NCI-H82 treated with DMSO at 0.1 percent for 48 hours (cell line): ENCODE measurements around the gene PLAU.
"Not testable (repeated sequence)": the region's sequence is repeated elsewhere in the genome, so short reads cannot be mapped to it uniquely, and the experiment has no call there.

ENCODE experiments used
- DNase-seq: peaks from one replicate; lab custom pipeline; 2025; ENCODE audit not compliant: unreplicated experiment; lab: John Stamatoyannopoulos, UW

The PLAU gene

DNA sequence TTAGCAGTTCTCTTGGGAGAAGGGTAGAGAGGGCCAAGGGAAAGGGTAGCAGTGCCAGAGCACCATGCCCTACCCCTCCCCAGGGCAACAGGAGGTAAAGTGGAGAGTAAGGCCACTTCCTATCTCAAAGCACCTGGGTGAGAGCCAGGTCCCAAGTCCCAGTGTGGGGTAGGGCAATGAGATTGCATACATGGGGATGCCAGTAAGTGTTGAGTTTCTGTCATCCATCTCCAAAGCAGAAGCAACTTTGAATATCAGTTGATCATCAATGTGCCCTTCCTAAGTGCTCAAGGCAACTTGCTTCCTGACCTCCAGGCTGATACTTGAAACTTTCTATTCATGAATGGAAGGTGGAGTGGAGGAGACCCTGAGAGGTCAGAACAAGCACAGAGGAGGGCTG is 34.4 kb upstream of the PLAU start:
- no peak for DNase-seq

DNA sequence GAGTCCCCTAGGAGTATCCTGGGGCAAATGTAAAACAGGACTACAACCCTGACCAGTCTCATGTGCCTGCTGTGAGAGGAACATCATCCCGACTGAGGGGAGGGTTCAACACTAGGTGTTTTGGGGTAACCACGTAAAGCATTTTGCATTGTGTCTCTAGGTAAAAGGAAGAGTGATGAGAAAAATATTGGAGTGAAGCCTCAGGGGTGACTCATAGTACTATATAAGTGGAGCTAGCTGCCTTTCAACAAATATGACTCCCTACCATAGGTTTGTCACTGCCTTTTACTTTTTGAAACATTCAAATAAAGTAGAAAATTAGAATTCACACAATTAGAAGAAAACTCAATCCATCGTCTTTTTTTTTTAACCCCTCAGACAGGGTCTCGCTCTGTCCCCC is 34.0 kb upstream of the PLAU start:
- no peak for DNase-seq

DNA sequence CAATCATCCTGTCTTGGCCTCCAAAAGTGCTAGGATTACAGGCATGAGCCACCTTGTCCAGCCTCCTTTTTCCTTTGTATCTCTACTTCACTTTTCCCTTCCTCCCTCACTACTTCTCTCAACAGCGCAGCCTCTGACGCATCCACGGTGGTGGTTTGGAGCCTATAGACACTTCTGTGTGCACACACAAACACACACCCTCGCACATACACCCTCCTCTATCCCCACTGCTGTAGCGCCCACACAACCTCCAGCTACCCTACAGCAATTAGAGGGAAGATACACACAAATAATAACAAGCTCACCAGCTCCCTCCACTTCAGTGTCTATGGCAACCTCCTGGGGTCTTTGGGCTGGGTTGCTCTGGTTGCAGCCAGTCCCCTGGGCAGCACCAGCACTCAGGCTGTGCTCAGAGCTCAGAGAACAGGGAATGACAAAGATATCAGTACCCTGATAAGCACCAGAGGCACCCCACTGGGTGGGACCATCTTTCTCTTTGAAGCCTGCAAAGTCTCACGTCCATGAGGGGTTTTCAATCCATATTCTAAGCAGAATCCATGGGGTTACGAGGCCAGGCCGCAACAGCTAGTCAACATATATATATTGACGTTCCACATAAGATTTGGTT is 33.3 kb upstream of the PLAU start:
- no peak for DNase-seq

DNA sequence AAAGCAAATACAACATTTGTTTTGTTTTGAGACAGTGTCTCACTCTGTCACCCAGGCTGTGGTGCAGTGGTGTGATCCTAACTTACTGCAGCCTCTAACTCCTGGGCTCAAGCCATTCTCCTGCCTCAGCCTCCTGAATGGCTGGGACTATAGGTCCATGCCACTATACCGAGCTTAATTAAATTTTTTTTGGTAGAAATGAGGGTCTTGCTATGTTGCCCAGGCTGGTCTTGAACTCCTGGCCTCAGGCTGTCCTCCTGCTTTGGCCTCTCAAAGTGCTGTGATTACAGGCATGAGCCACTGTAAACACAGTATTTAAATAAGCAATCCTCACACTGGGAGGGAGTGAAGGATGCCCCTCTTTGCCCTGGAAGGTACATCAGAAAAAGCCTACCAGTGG is 32.6 kb upstream of the PLAU start:
- DNase-seq, result no peak

DNA sequence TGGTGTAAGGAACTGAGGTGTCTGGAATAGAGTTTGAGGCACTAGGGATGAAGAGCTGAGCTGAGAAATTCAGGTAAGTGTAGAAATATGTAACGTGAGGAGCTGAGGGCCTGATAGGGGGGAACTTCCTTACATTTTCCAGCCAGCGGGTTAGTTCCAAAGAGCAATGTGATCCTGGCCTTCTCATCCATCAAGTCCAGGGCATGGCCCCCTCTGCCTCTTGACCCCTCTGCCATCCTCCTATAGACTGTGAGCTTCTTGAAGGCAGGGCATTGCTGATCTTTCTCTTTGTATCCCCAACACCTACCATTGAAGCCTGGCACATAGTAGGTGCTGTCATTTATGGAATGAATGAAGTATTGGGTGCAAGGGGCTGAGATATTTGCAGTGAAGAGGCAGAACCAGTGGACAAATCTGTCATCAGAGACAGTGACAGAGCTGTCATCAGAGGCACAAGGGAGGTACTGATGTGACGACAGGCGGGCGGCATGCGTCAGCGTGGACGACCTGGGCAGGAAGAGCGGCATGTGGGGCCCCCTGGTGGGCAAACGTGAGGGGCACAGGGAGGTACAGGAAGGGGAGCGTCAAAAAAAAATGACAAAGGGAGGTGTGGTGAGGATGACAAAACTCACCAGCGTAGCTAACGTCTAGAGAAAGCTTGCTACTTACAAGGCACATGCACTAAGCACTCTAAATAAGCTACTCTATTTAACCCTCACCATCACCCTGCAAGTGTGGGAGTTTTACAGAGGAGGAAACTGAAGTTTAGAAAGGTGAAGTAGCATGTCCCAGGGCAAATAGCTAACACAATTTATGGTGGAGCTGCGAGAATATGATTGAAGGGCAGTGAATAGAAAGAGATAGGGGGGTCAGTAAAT is 31.4 kb upstream of the PLAU start:
- DNase-seq, result peak; percentile 27

DNA sequence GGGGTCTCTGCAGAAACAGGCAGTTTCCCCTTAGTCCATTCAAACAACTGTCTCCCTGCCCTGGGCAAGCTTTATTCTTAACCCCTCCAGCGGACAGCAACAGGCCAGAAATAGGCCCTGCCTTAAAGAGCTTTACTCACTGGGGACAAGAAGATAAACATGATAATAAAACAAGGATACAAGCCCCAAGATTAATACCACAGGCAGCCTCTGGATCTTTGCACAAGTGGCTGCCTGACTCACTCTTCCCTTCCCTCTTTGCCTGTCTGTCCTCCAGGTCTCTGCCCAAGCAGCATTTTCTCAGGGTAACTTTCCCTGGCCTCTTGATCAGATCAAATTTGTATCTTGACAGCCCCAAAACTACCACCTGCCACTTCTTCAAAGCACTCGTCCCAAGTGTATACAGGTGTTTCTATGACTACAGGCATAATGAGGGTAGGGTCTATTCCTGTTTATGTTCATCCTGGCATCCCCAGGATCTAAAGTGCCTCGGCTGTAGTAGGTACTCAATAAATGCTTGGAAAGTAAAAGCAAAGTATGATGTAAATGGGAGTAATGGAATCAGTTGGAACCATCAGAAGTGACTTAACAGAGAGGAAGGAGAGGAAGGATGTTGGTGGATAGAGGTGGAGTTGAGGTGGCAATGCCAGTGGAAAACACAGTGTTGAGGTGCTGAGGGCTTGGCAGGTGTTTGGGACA is 29.6 kb upstream of the PLAU start:
- DNase-seq, result no peak

DNA sequence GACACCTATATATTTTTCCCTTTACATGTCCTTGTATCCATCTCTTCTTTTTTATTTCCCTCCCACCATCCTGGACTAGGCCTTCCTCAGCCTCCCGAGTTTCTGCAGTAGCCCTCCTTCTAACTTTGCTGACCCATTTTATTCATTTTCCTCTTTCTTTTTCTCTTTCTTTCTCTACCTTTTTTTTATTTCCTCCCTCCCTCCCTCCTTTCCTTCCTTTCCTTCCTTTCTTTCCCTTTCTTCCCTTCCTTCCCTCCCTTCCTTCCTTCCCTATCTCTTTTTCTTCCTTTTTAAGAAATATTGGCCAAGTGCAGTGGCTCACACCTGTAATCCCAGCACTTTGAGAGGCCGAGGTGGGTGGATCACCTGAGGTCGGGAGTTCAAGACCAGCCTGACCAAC is 26.9 kb upstream of the PLAU start:
- DNase-seq, result no peak

DNA sequence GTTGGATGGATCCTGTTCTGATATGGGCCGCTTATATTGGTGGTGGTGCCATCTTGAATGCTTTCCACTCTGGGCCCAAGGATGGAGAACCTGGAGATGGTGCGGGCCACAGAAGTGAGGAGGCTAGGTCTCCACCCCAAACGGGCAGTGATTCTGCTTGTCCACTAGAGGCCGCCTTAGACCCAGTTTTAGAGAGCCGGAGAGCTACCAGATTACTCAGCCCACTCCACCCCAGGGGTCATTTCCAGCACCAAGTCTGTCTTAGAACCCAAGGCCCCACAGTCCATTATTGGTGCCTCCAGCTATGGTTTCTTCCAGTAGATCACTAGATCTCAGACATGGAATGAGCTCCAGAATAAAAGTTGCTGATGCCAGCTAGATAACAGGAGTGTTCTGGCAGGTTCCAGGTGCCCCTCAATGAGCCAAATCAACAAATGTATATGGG is 24.8 kb upstream of the PLAU start:
- DNase-seq, result peak; percentile 26

DNA sequence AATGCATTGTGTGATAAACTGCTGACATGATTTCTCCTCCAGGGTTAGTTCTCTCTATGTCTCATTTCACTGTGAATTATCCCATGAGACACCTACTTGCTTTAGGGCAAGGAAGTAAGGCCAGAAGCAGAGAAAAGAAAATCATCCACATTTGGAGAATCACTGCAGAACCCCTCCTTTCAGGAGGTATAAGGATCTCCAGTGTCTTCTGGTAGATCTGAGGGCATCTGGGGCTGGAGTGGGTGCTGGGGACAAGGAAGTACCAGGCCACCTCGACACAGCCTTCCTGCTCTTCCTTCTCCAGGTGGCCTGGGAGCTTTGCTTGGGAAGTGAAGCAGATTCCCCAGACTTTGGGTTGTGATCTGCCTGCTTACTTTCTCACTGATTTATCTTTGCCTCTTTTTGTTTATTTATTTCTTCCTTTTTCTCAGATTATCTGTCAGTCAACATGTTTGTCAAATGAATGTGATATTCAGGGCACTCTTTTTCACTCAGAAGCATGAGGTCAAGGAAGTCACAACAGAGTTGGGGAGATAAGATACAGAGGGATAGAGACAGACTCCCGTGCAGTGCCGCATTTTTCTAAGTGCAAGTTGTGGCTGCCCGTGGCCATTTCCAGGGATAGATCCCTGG is 24.2 kb upstream of the PLAU start:
- DNase-seq, result no peak

DNA sequence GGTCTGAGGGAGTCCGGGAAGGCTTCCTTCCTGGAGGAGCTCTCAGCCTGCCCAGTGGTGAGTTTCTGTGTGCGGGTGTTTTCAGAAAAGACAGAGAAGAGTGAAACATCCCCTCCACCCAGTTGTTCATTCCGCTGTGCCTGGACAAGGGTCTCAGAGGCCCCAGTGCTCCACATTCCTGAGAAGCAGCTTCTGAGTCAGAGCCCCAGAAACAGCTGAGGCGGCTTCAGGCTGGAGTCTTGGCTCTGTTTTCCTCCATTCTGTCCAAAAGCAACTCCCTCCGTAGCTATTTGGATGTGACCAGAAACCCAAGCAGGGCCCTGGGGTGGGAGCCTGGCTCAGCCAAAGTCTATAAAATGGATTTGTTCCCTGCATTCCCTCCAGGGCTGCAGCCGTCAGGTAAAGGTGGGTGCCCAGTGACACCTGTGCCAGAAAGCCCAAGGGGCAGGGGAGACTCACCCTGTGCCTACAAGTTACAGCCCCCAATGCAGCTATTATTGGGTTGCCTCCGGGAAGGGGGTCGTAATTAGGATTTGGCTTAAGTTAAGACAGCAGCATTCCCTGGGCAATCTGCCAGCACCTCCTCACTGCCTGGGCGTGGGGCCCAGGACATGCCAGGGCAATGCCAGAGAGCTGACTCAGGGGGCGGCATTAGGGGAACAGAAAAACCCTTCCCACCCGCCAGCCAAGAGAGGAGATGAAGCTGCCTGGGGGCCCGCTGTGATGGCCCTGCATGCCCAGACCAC is 23.5 kb upstream of the PLAU start:
- no peak for DNase-seq

DNA sequence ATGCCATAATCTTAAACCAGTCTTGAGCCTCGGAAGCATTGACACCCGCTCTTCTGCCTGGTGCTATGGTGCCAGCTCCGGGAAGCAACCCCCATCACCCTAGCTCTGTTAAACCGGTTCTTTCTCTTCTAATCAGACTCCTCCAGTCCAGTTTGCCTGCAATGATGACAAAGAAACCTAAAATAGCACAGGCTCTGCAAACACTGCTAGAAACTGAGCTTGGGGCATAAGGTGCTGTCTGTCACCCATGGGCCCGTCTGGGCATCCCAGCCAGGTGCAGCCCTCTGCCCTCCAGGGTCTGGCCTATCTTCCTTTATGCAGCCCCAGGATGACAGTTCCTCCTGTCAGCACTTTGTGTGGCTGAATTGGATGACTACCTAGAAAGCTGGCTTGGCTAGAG is 22.4 kb upstream of the PLAU start:
- DNase-seq, result no peak

DNA sequence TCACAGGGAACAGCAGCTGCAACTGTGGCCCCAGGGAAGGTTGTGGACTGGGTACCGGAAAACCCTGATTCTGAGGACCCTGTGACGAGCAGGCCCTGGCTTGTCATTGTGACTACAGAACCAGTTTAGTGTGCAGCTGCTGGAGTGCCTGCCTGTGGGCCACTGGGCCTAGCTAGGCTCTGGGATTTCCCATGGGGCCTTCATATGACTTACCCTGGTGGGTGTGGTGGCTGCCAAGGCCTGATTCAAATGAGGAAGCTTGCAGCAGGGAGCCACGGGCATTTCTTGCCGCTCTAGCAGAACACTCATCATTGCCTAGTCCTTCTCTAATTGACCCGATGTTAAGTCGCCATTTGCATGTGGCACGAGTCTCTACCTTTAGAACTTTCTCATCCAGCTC is 21.9 kb upstream of the PLAU start:
- DNase-seq, result no peak

DNA sequence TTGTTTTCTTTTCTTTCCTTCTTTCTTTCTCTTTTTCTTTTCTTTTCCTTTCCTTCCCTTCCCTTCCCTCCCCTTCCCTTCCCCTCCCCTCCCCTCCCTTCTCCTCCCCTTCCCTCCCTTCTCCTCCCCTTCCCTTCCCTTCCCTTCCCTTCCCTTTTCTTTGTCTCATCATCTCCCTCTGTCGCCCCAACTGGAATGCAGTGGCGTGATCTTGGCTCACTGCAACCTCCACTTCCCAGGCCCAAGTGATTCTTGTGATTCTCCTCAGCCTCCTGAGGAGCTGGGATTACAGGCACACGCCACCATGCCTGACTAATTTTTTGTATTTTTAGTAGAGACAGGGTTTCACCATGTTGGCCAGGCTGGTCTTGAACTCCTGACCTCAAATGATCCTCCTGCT is 21.5 kb upstream of the PLAU start:
- not testable (repeated sequence) for DNase-seq

DNA sequence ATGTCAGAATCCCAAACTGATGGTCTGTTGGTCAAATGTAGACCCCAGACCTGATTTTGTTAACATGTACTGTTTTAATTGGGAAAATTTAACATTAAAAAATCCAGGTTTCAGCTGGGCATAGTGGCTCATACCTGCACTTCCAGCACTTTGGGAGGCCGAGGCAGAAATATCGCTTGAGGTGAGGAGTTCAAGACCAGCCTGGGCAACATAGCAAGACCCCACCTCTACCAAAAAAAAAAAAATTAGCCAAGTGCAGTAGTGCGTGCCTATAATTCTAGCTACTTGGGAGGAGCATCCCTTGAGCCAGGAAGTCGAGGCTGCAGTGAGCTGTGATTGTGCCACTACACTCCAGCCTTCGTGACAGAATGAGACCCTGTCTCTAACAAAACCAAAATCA is 20.7 kb upstream of the PLAU start:
- no peak for DNase-seq

DNA sequence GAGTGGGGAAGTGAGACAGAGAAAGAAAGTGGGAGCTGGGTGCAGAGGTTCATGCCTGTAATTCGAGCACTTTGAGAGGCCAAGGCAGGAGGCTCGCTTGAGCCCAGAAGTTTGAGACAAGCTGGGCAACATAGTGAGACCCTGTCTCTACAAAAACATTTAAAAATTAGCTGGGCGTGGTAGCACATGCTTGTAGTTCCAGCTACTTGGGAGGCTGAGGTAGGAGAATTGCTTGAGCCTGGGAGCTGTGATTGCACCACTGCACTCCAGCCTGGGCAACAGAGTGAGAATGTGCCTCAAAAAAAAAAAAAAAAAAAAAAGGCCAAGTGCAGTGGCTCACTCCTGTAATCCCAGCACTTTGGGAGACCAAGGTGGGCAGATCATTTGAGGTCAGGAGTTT is 20.1 kb upstream of the PLAU start:
- not testable (repeated sequence) for DNase-seq

DNA sequence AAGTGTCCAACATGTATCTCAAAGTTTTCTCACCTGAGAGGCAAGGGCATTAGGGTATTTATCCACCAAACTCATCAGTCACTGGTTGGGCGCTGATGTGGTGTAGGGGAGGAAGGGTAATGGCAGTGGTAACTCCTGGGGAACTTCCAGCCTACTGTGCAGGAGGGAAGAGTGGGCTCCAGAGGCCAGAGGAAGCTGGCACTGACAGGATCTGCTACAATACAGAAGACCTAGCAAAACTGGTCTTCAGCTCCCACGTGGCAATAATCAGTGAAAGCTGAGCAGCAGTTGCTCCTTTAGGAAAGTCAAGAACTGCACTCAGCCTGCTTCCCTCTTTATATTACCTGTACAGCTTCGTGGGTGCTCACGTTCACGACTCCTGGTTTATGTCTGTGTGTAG is 19.4 kb upstream of the PLAU start:
- DNase-seq, result no peak

DNA sequence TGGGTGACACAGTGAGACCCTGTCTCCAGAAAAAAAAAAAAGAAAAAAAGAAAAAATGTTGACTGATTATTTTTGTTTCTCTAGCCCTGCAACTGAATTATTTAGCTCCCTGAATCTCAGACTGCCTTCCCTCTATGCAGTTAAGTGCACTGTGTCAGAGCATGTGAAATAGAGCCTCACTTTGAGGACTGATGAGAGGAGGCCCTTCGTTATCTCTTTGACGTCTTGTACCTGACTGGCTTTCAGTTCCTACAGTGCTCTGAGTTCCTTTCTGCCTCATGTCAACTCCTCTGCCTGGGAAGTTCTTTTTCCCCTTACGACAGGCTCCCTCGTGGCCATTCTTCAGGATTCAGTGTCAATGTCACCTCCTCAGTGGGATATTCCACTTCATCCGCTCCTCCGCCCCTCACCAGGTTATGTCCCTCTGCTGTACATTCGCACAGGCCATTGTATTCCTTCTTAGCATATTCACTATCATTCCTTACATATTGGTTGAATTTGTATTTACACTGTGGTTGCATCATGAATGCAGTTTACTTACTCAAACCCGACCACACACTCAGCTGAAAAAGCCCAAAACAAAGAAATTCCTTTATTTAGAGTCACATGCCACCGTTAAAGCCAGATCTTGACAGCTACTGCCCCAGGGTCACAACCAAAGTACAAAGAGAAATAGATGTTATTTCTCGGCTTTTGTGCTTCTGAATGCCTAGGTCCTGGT is 18.5 kb upstream of the PLAU start:
- DNase-seq, result no peak

DNA sequence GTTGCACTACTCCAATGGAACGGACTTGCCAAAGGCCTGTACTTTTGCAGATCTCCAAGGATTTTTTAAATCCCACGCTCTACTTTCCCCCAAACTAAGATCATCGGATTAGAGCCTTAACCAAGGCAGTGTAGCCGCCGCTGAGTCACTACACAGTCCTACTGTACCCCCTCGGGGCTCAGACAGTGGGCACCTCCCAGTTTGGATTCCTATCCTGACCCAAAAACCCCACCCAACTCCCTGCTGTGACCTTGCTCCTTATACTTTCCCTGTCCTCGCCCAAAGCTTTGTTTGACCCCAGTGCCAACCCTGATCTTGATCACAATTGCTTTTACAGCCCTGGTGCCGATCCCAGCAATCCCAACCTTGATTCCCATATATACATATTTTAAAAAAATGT is 17.5 kb upstream of the PLAU start:
- DNase-seq, result no peak

DNA sequence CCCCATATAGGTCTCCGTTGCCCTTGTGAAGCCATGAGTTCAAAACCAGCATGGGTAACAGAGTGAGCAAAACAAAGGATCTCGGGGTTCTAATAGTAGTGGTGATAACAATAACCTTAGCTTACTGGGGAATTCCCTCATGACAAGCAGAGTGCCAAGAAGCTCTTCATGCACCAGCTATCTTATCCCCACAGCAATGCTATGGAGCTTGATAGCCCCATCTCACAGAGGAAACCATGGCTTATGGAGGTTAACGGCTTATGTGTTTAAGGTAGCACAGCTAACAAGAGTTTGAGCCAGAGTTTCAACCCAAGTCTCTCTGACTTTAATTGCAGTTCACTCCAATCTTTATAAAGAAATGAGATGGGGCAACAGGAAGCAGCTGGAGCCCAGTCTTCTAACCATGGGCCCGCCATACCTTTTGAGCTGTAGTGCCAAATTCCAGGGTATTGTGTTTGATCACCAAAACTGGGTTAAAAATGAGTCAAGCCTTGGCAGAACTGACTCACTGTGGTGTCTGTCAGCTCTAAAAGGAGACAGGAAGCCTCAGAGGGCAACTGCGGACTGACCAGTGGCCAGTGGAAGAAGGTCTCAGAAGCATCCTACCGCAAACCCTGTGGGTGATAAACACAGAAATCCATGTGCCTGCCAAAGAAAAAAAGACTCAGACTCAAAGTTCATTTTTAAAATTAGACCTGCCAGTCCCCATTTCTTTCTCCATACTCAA is 16.5 kb upstream of the PLAU start:
- no peak for DNase-seq

DNA sequence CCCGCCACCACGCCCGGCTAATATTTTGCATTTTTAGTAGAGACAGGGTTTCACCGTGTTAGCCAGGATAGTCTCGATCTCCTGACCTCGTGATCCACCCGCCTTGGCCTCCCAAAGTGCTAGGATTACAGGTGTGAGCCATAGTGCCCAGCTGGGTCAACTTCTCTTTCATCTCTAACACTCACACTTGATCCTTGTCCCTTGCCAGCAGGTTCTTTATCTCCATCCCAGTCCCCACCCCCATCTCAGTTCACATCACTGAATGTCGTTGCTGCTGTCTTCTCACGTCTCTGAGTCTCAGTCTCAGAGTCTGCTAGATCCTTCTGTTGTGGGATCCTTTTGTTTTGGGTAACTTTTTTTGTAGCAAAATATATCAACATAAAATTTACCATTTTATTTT is 15.6 kb upstream of the PLAU start:
- not testable (repeated sequence) for DNase-seq
